Parathyroid adenoma (tissue), 2 donors: ENCODE measurements around the gene BAZ1B.
"Not testable (repeated sequence)": the region's sequence is repeated elsewhere in the genome, so short reads cannot be mapped to it uniquely, and the experiment has no call there.

ENCODE experiments used
- H2AFZ ChIP-seq: fragments of 300-600 bp; sonication (generic); one replicate; pipeline ENCODE4 v1.7.0; 2017; ENCODE audit warnings: antibody characterized with exemption, mild to moderate bottlenecking
- H3K27ac ChIP-seq: fragments of 300-600 bp; sonication (generic); one replicate; pipeline ENCODE4 v1.7.0; 2017
- H3K27me3 ChIP-seq: fragments of 300-600 bp; sonication (generic); one replicate; pipeline ENCODE4 v1.7.0; 2017; ENCODE audit warnings: low read length; ENCODE audit not compliant: control insufficient read depth, insufficient read depth
- H3K36me3 ChIP-seq: fragments of 300-600 bp; sonication (generic); one replicate; pipeline ENCODE4 v1.7.0; 2017; ENCODE audit warnings: low read length; ENCODE audit not compliant: control insufficient read depth, insufficient read depth
- H3K4me1 ChIP-seq: fragments of 300-600 bp; sonication (generic); one replicate; pipeline ENCODE4 v1.7.0; 2017; ENCODE audit warnings: control low read depth
- H3K4me2 ChIP-seq: fragments of 300-600 bp; sonication (generic); one replicate; pipeline ENCODE4 v1.7.0; 2017; ENCODE audit warnings: low read length
- H3K4me3 ChIP-seq: fragments of 300-600 bp; sonication (generic); one replicate; pipeline ENCODE4 v1.7.0; 2017; ENCODE audit warnings: low read depth, low read length
- H3K79me2 ChIP-seq: fragments of 300-600 bp; sonication (generic); one replicate; pipeline ENCODE4 v1.7.0; 2017; ENCODE audit warnings: control low read depth
- H3K9ac ChIP-seq: fragments of 300-600 bp; sonication (generic); one replicate; pipeline ENCODE4 v1.7.0; 2017; ENCODE audit warnings: mild to moderate bottlenecking
- H3K9me3 ChIP-seq: fragments of 300-600 bp; sonication (generic); one replicate; pipeline ENCODE4 v1.7.0; 2017; ENCODE audit warnings: low read length; ENCODE audit not compliant: control insufficient read depth
- CTCF ChIP-seq: fragments of 300-600 bp; sonication (generic); IDR thresholded peaks from one replicate; pipeline ENCODE4 v1.7.0; 2017; ENCODE audit warnings: antibody characterized with exemption, mild to moderate bottlenecking
- donor health status: primary hyperparathyroidism.

The BAZ1B gene

GRCh38 chr7:73418113-73418703 is 103.9 kb downstream of the BAZ1B start:
- no peaks in the 10 kb centered on the region for H3K27me3 ChIP-seq
- H2AFZ ChIP-seq = no peak overlapping the region
- no peak overlapping the region for H3K9ac ChIP-seq
- H3K27ac ChIP-seq = no peak overlapping the region
- no peak for TF ChIP-seq CTCF
- no peak overlapping the region for H3K4me3 ChIP-seq
- H3K9me3 ChIP-seq = no peaks in the 10 kb centered on the region
- no peaks in the 10 kb centered on the region for H3K4me1 ChIP-seq
- no peak overlapping the region for H3K4me2 ChIP-seq
- no peaks in the 10 kb centered on the region for H3K36me3 ChIP-seq
- H3K79me2 ChIP-seq = no peaks in the 10 kb centered on the region

- H3K9ac ChIP-seq, H3K79me2 ChIP-seq, H3K27me3 ChIP-seq, H3K4me2 ChIP-seq, H3K36me3 ChIP-seq, H3K4me1 ChIP-seq, H3K9me3 ChIP-seq, H3K4me3 ChIP-seq, H2AFZ ChIP-seq, H3K27ac ChIP-seq: not testable (repeated sequence)
Observed at GRCh38 chr7:73410541-73411131, 111.5 kb downstream of the BAZ1B start.

GRCh38 chr7:73404860-73405259 is 117.2 kb downstream of the BAZ1B start:
- H3K4me1 ChIP-seq, H3K36me3 ChIP-seq, H3K4me2 ChIP-seq, H3K79me2 ChIP-seq, H2AFZ ChIP-seq, H3K4me3 ChIP-seq, H3K9me3 ChIP-seq, H3K27ac ChIP-seq, H3K9ac ChIP-seq, H3K27me3 ChIP-seq: not testable (repeated sequence)

GRCh38 chr7:73399185-73400050 is 122.7 kb downstream of the BAZ1B start:
- H3K4me1 ChIP-seq, H3K9ac ChIP-seq, H3K36me3 ChIP-seq, H3K27me3 ChIP-seq, H3K9me3 ChIP-seq, H3K27ac ChIP-seq, H3K79me2 ChIP-seq: not testable (repeated sequence)
- peak overlapping the region; percentile 97 for H2AFZ ChIP-seq
- H3K4me3 ChIP-seq = peak overlapping the region; percentile 11
- peak overlapping the region; percentile 67 for H3K4me2 ChIP-seq

- H3K4me3 ChIP-seq = no peak overlapping the region
- H3K27ac ChIP-seq = no peak overlapping the region
- no peak overlapping the region for H3K4me2 ChIP-seq
- TF ChIP-seq CTCF = no peak
- no peaks in the 10 kb centered on the region for H3K36me3 ChIP-seq
- H3K9me3 ChIP-seq = no peaks in the 10 kb centered on the region
- no peak overlapping the region for H3K9ac ChIP-seq
- no peaks in the 10 kb centered on the region for H3K79me2 ChIP-seq
- no peak overlapping the region for H2AFZ ChIP-seq
- H3K4me1 ChIP-seq = peaks cover 3% of the 10 kb centered on the region
- no peaks in the 10 kb centered on the region for H3K27me3 ChIP-seq
Observed at GRCh38 chr7:73397521-73398281, 124.4 kb downstream of the BAZ1B start.
